IMR-90 (cell line): ENCODE data around the gene USP6NL. TPM values are rescaled to one million over a fixed set of nuclear protein-coding genes. Genes with fewer than 3 reads are reported as not detected.

ENCODE experiments used
- ATAC-seq: fragments of 200-7000 bp; cut with Tn5 transposase; 2 replicates; pipeline ENCODE4 v1.9.1; 2020; ENCODE audit warnings: low read depth, mild to moderate bottlenecking, moderate library complexity
- BruUV-seq: library from RNA; stranded (reverse); fragments of 400-500 nt; replicated peaks from 2 replicates; lab custom pipeline; 2021; lab: Mats Ljungman, UMichigan
- CTCF ChIA-PET: fragments of 300-600 bp; formaldehyde crosslinking; extraction: SDS; loops from one replicate; lab custom pipeline; 2021; ENCODE audit warnings: antibody characterized with exemption; lab: Yijun Ruan, JAX
- POLR2A ChIA-PET: fragments of 300-600 bp; sonication (Branson Sonifier 250); formaldehyde crosslinking; loops from one replicate; lab custom pipeline; 2022; ENCODE audit warnings: antibody characterized with exemption; ENCODE audit not compliant: unreplicated experiment; lab: Charles Lee
- DNase-seq: peaks from one replicate; pipeline ENCODE4 v3.0.0; 2013
- H2AFZ ChIP-seq: replicated peaks from 2 replicates; pipeline ENCODE3; 2013; ENCODE audit warnings: low read length, mild to moderate bottlenecking; ENCODE audit not compliant: poor library complexity
- H2AK5ac ChIP-seq: 2 replicates; pipeline ENCODE4 v1.6.1; 2013; ENCODE audit warnings: low read depth, low read length, inconsistent platforms
- H2AK9ac ChIP-seq: replicated peaks from 2 replicates; pipeline ENCODE3; 2013; ENCODE audit warnings: mild to moderate bottlenecking, low read depth, low read length, moderate library complexity; ENCODE audit not compliant: poor library complexity
- H2BK120ac ChIP-seq: 2 replicates; pipeline ENCODE4 v1.6.1; 2013; ENCODE audit warnings: low read depth, low read length, inconsistent platforms
- H2BK15ac ChIP-seq: 3 replicates; pipeline ENCODE4 v1.6.1; 2013; ENCODE audit warnings: low read depth, low read length, inconsistent platforms
- H2BK20ac ChIP-seq: 2 replicates; pipeline ENCODE4 v1.6.1; 2013; ENCODE audit warnings: low read depth, mild to moderate bottlenecking, inconsistent platforms, low read length, moderate library complexity
- H2BK5ac ChIP-seq: 2 replicates; pipeline ENCODE4 v1.6.1; 2013; ENCODE audit warnings: mild to moderate bottlenecking, low read depth, low read length, inconsistent platforms; ENCODE audit not compliant: poor library complexity, severe bottlenecking
- H3K14ac ChIP-seq: replicated peaks from 2 replicates; pipeline ENCODE4 v1.6.1; 2013; ENCODE audit warnings: low read depth, low read length, inconsistent platforms
- H3K18ac ChIP-seq: 2 replicates; pipeline ENCODE4 v1.6.1; 2013; ENCODE audit warnings: low read depth, low read length, control low read depth
- H3K23ac ChIP-seq: 2 replicates; pipeline ENCODE4 v1.6.1; 2013; ENCODE audit warnings: low read depth, low read length, inconsistent platforms
- H3K27ac ChIP-seq: 2 replicates; pipeline ENCODE4 v1.5.1; 2013; ENCODE audit warnings: mild to moderate bottlenecking, control low read depth, low read length; ENCODE audit not compliant: insufficient read depth
- H3K27me3 ChIP-seq: 2 replicates; pipeline ENCODE4 v1.6.1; 2013; ENCODE audit warnings: low read length; ENCODE audit not compliant: control insufficient read depth, insufficient read depth
- H3K36me3 ChIP-seq: 2 replicates; pipeline ENCODE4 v1.6.1; 2013; ENCODE audit warnings: low read length, mixed read lengths; ENCODE audit not compliant: control insufficient read depth, insufficient read depth
- H3K4ac ChIP-seq: 2 replicates; pipeline ENCODE4 v1.6.1; 2013; ENCODE audit warnings: low read depth, low read length, inconsistent platforms
- H3K4me1 ChIP-seq: 2 replicates; pipeline ENCODE4 v1.6.1; 2013; ENCODE audit warnings: low read length, mixed read lengths; ENCODE audit not compliant: control insufficient read depth, insufficient read depth
- H3K4me2 ChIP-seq: 2 replicates; pipeline ENCODE4 v1.6.1; 2013; ENCODE audit warnings: low read depth, mild to moderate bottlenecking, control low read depth, low read length, moderate library complexity
- H3K4me3 ChIP-seq: 2 replicates; pipeline ENCODE4 v1.5.1; 2013; ENCODE audit warnings: low read depth, mild to moderate bottlenecking, control low read depth, low read length, moderate library complexity; ENCODE audit not compliant: insufficient read depth
- H3K56ac ChIP-seq: 2 replicates; pipeline ENCODE4 v1.6.1; 2013; ENCODE audit warnings: low read length, inconsistent platforms; ENCODE audit not compliant: insufficient read depth; ENCODE audit errors: extremely low read depth
- H3K79me1 ChIP-seq, 2 experiments: 2 replicates each; pipeline ENCODE4 v1.6.1; 2013; ENCODE audit warnings: low read length in 2 of 2, inconsistent platforms in 1 of 2, low read depth in 1 of 2
- H3K9ac ChIP-seq: 2 replicates; pipeline ENCODE4 v1.6.1; 2013; ENCODE audit warnings: low read depth, low read length, control low read depth
- H3K9me1 ChIP-seq: 2 replicates; pipeline ENCODE4 v1.6.1; 2013; ENCODE audit warnings: low read length, inconsistent platforms; ENCODE audit not compliant: insufficient read depth
- H3K9me3 ChIP-seq: 2 replicates; pipeline ENCODE4 v1.6.1; 2013; ENCODE audit warnings: low read length; ENCODE audit not compliant: control insufficient read depth, insufficient read depth
- H4K20me1 ChIP-seq: 2 replicates; pipeline ENCODE4 v1.6.1; 2013; ENCODE audit warnings: low read length, inconsistent platforms; ENCODE audit not compliant: insufficient read depth
- H4K5ac ChIP-seq: 2 replicates; pipeline ENCODE4 v1.6.1; 2013; ENCODE audit warnings: mild to moderate bottlenecking, low read depth, low read length, control low read depth
- H4K8ac ChIP-seq, 2 experiments: 2 replicates each; pipeline ENCODE4 v1.6.1; 2013; ENCODE audit warnings: low read depth in 2 of 2, low read length in 2 of 2, control low read depth in 1 of 2, inconsistent platforms in 1 of 2
- H4K91ac ChIP-seq: 2 replicates; pipeline ENCODE4 v1.6.1; 2013; ENCODE audit warnings: low read depth, low read length, inconsistent platforms; ENCODE audit not compliant: insufficient read depth
- BHLHE40 ChIP-seq: fragments of 150-350 bp; IDR thresholded peaks from 2 replicates; pipeline ENCODE4 v1.6.1; 2016; ENCODE audit warnings: mild to moderate bottlenecking, low read depth, low read length
- FOS ChIP-seq: fragments of 150-350 bp; IDR thresholded peaks from 2 replicates; pipeline ENCODE4 v1.6.1; 2016; ENCODE audit warnings: low read depth, low read length
- MAFK ChIP-seq: IDR thresholded peaks from 2 replicates; pipeline ENCODE4 v1.6.1; 2012; ENCODE audit warnings: low read depth, low read length, improper control_type of control experiment
- MAZ ChIP-seq: IDR thresholded peaks from 2 replicates; pipeline ENCODE4 v1.6.1; 2012; ENCODE audit warnings: low read depth, mild to moderate bottlenecking, low read length, improper control_type of control experiment, moderate library complexity, borderline replicate concordance
- MXI1 ChIP-seq: IDR thresholded peaks from 2 replicates; pipeline ENCODE4 v1.6.1; 2012; ENCODE audit warnings: low read depth, mild to moderate bottlenecking, low read length, moderate library complexity, borderline replicate concordance
- POLR2A ChIP-seq: IDR thresholded peaks from 2 replicates; pipeline ENCODE4 v1.6.1; 2012; ENCODE audit warnings: mild to moderate bottlenecking, low read depth, low read length
- RAD21 ChIP-seq: IDR thresholded peaks from 2 replicates; pipeline ENCODE4 v1.6.1; 2012; ENCODE audit warnings: low read length, improper control_type of control experiment
- WGBS, 2 experiments: methylation state at CpG; one replicate each; pipeline versions ENCODE4 v1.1.5 to v1.1.7; 2013; ENCODE audit warnings: missing lambda C conversion rate in 2 of 2; ENCODE audit not compliant: insufficient read length in 1 of 2; ENCODE audit errors: extremely low coverage in 2 of 2; 5-methylcytosine and 5-hydroxymethylcytosine counted together
- dilution Hi-C: fragments of 300-500 bp; cut with HindIII; formaldehyde crosslinking; loops from one replicate; pipeline ENCODE4 v1.14.3; 2018; ENCODE audit warnings: low sequenced_read_pairs; ENCODE audit not compliant: unreplicated experiment
- in situ Hi-C: fragments of 300-500 bp; cut with MboI; formaldehyde crosslinking; loops from 3 replicates; pipeline ENCODE4 v1.14.3; 2019; ENCODE audit warnings: low sequenced_read_pairs, inconsistent platforms, mixed read lengths
- intact Hi-C: fragments of 100-400 bp; cut with micrococcal nuclease; formaldehyde crosslinking; loops from 2 replicates; pipeline ENCODE4 v1.10.0; 2022
- polyA plus RNA-seq, 3 experiments: library from polyadenylated mRNA; depleted of rRNA; stranded (reverse); fragments of >200 nt; gene quantifications; 2 replicates each; pipeline ENCODE4 v1.2.3, GENCODE V29; 2012; ENCODE audit warnings: low replicate concordance in 1 of 3
- total RNA-seq: library from RNA; depleted of rRNA; stranded (reverse); fragments of >200 nt; gene quantifications from 2 replicates; pipeline ENCODE4 v1.2.3, GENCODE V29; 2012
- TF ChIP-seq, protein P1 (sequence below): fragments of 150-350 bp; IDR thresholded peaks from 2 replicates; pipeline ENCODE4 v1.6.1; 2017; ENCODE audit warnings: mild to moderate bottlenecking, antibody characterized with exemption, low read length, low read depth
- TF ChIP-seq, protein P2 (sequence below): conservative IDR thresholded peaks from 2 replicates; pipeline ENCODE4 v1.5.1; 2012; ENCODE audit warnings: mild to moderate bottlenecking, low read depth, low read length, improper control_type of control experiment

Gene USP6NL
- total and polyA plus RNA-seq, 2 of the 4 experiments (the other 2 are of a cell fraction): 7.8 to 9.1 TPM

DNA sequence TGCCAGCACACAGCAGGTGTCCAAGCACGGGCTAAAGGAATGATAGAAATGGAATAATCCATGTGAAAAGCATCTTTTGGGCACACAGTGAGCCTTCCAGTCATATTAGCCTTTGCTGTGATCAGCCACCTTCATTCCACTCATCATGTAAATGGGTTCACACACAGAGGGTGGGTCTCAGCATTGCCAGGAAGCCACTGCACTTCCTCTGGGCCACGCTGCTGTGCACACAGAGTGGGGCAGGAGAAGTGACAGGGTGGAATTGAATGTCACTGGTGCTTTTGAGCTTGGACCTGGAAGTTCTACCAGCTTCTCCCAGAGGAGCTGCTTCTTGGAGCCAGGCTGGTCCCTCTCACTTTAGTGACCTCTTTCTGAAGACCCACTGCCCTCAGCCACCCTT lies 203.5 kb downstream of the USP6NL start:
- no peak overlapping the region for H2AK5ac ChIP-seq
- intact Hi-C loops (no loop called here), in situ Hi-C loops (no loop called here), dilution Hi-C loops (no loop called here)
- H4K8ac ChIP-seq: no peak overlapping the region
- TF ChIP-seq MXI1: no peak
- TF ChIP-seq MAFK: no peak
- no peak for TF ChIP-seq FOS
- TF ChIP-seq POLR2A: no peak
- no peak for TF ChIP-seq RAD21
- TF ChIP-seq MAZ: no peak
- TF ChIP-seq, protein P1, sequence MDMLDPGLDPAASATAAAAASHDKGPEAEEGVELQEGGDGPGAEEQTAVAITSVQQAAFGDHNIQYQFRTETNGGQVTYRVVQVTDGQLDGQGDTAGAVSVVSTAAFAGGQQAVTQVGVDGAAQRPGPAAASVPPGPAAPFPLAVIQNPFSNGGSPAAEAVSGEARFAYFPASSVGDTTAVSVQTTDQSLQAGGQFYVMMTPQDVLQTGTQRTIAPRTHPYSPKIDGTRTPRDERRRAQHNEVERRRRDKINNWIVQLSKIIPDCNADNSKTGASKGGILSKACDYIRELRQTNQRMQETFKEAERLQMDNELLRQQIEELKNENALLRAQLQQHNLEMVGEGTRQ: no peak
- TF ChIP-seq BHLHE40: no peak
- TF ChIP-seq, protein P2, sequence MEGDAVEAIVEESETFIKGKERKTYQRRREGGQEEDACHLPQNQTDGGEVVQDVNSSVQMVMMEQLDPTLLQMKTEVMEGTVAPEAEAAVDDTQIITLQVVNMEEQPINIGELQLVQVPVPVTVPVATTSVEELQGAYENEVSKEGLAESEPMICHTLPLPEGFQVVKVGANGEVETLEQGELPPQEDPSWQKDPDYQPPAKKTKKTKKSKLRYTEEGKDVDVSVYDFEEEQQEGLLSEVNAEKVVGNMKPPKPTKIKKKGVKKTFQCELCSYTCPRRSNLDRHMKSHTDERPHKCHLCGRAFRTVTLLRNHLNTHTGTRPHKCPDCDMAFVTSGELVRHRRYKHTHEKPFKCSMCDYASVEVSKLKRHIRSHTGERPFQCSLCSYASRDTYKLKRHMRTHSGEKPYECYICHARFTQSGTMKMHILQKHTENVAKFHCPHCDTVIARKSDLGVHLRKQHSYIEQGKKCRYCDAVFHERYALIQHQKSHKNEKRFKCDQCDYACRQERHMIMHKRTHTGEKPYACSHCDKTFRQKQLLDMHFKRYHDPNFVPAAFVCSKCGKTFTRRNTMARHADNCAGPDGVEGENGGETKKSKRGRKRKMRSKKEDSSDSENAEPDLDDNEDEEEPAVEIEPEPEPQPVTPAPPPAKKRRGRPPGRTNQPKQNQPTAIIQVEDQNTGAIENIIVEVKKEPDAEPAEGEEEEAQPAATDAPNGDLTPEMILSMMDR: no peak
- no peaks in the 10 kb centered on the region for H3K79me1 ChIP-seq
- POLR2A ChIA-PET: no interaction called here
- 0% methylated on average over 1 of the region's 2 CpGs; no CpG with 5 or more reads in 1 of the 2 experiments for WGBS, 2 experiments
- no peak overlapping the region for H3K18ac ChIP-seq
- no peaks in the 10 kb centered on the region for H4K20me1 ChIP-seq
- no peaks in the 10 kb centered on the region for H3K36me3 ChIP-seq
- no peak overlapping the region for H3K56ac ChIP-seq
- BruUV-seq: no TSS peak
- H2BK15ac ChIP-seq: no peak overlapping the region
- CTCF ChIA-PET: no interaction called here
- H2BK20ac ChIP-seq: no peak overlapping the region
- no peak overlapping the region for H4K91ac ChIP-seq
- no peaks in the 10 kb centered on the region for H3K4me1 ChIP-seq
- no peak overlapping the region for H2BK120ac ChIP-seq
- no peak overlapping the region for H3K9ac ChIP-seq
- no peak overlapping the region for H4K5ac ChIP-seq
- no peak overlapping the region for H3K4me3 ChIP-seq
- no peak overlapping the region for H3K14ac ChIP-seq
- H3K27me3 ChIP-seq: no peaks in the 10 kb centered on the region; the same call in 1 of the 2 replicates
- no peak overlapping the region for H3K27ac ChIP-seq
- H3K4me2 ChIP-seq: no peak overlapping the region
- H3K9me1 ChIP-seq: no peaks in the 10 kb centered on the region
- no peak overlapping the region for H3K23ac ChIP-seq
- H3K4ac ChIP-seq: no peak overlapping the region
- H2BK5ac ChIP-seq: no peak overlapping the region
- DNase-seq (no peak), ATAC-seq (no peak)
- H3K9me3 ChIP-seq: no peaks in the 10 kb centered on the region
- no peak overlapping the region for H2AFZ ChIP-seq
- H2AK9ac ChIP-seq: no peak overlapping the region
